Neural cell (in vitro differentiated cells): ENCODE measurements around the gene NDUFAF3.

Source experiments
- EZH2 ChIP-seq: fragments of 200-600, 300-800 bp; shearing (Covaris generic), sonication (generic); IDR thresholded peaks from 2 replicates; pipeline ENCODE4 v1.6.1; 2014; ENCODE audit warnings: antibody characterized with exemption, low read length, borderline replicate concordance, mild to moderate bottlenecking; ENCODE audit not compliant: insufficient read depth, poor library complexity, severe bottlenecking
- MXI1 ChIP-seq: fragments of 450-650 bp; conservative IDR thresholded peaks from 2 replicates; pipeline ENCODE4 v1.6.1; 2014; ENCODE audit warnings: antibody characterized with exemption, mild to moderate bottlenecking; ENCODE audit not compliant: poor library complexity, severe bottlenecking
- POLR2AphosphoS5 ChIP-seq: IDR thresholded peaks from 2 replicates; pipeline ENCODE4 v1.6.1; 2012
- SMC3 ChIP-seq: fragments of 450-650 bp; conservative IDR thresholded peaks from 2 replicates; pipeline ENCODE4 v1.6.1; 2014; ENCODE audit warnings: antibody characterized with exemption, mild to moderate bottlenecking, moderate library complexity; ENCODE audit not compliant: poor library complexity
- TAF1 ChIP-seq: IDR thresholded peaks from 2 replicates; pipeline ENCODE4 v1.6.1; 2012; ENCODE audit warnings: low read depth
- TF ChIP-seq, protein P1 (sequence below): fragments of 450-650 bp; IDR thresholded peaks from 2 replicates; pipeline ENCODE4 v1.5.1; 2014; ENCODE audit warnings: antibody characterized with exemption, mild to moderate bottlenecking, moderate library complexity; ENCODE audit not compliant: poor library complexity, severe bottlenecking
- TF ChIP-seq, protein P2 (sequence below): IDR thresholded peaks from 2 replicates; pipeline ENCODE4 v1.6.1; 2012; ENCODE audit warnings: borderline replicate concordance

DNA sequence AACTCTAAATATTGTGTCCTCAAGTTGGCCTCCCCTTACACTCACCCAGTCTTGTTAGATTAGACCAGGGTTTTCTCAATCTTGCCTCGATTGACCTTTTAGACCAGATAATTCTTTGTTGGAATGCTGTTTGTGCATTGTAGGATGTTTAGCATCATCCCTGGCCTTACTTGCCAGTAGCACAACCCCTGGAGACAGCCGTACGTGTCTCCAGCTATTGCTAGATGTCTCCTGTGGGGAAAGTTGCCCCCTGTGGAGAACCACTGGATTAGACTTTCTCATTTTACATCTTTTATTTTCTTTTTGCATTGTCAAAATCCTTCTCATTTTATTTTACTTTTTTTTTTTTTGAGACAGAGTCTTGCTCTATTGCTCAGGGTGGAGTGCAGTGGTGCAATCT, 12.5 kb upstream of the NDUFAF3 start:
- TF ChIP-seq, protein P1, sequence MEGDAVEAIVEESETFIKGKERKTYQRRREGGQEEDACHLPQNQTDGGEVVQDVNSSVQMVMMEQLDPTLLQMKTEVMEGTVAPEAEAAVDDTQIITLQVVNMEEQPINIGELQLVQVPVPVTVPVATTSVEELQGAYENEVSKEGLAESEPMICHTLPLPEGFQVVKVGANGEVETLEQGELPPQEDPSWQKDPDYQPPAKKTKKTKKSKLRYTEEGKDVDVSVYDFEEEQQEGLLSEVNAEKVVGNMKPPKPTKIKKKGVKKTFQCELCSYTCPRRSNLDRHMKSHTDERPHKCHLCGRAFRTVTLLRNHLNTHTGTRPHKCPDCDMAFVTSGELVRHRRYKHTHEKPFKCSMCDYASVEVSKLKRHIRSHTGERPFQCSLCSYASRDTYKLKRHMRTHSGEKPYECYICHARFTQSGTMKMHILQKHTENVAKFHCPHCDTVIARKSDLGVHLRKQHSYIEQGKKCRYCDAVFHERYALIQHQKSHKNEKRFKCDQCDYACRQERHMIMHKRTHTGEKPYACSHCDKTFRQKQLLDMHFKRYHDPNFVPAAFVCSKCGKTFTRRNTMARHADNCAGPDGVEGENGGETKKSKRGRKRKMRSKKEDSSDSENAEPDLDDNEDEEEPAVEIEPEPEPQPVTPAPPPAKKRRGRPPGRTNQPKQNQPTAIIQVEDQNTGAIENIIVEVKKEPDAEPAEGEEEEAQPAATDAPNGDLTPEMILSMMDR: no peak
- TF ChIP-seq TAF1: no peak
- TF ChIP-seq POLR2AphosphoS5: no peak
- no peak for TF ChIP-seq EZH2
- no peak for TF ChIP-seq MXI1
- TF ChIP-seq, protein P2, sequence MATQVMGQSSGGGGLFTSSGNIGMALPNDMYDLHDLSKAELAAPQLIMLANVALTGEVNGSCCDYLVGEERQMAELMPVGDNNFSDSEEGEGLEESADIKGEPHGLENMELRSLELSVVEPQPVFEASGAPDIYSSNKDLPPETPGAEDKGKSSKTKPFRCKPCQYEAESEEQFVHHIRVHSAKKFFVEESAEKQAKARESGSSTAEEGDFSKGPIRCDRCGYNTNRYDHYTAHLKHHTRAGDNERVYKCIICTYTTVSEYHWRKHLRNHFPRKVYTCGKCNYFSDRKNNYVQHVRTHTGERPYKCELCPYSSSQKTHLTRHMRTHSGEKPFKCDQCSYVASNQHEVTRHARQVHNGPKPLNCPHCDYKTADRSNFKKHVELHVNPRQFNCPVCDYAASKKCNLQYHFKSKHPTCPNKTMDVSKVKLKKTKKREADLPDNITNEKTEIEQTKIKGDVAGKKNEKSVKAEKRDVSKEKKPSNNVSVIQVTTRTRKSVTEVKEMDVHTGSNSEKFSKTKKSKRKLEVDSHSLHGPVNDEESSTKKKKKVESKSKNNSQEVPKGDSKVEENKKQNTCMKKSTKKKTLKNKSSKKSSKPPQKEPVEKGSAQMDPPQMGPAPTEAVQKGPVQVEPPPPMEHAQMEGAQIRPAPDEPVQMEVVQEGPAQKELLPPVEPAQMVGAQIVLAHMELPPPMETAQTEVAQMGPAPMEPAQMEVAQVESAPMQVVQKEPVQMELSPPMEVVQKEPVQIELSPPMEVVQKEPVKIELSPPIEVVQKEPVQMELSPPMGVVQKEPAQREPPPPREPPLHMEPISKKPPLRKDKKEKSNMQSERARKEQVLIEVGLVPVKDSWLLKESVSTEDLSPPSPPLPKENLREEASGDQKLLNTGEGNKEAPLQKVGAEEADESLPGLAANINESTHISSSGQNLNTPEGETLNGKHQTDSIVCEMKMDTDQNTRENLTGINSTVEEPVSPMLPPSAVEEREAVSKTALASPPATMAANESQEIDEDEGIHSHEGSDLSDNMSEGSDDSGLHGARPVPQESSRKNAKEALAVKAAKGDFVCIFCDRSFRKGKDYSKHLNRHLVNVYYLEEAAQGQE: no peak
- TF ChIP-seq SMC3: no peak
